Astrocyte (in vitro differentiated cells and primary cell): ENCODE measurements around the gene CFAP99. TPM values are rescaled to one million over a fixed set of nuclear protein-coding genes. Genes with fewer than 3 reads are reported as not detected.

Experiments used
- DNase-seq: peaks from one replicate; pipeline ENCODE4 v3.0.0-alpha.2; 2010; ENCODE audit warnings: low read depth
- FAIRE-seq: peaks from 2 replicates; lab custom pipeline; 2011; peaks lifted over from hg19 to GRCh38; lab: Jason Lieb, UNC
- H2AFZ ChIP-seq: 2 replicates; pipeline ENCODE4 v1.6.0; 2012; ENCODE audit warnings: low read depth, low read length, inconsistent platforms
- H3K27ac ChIP-seq: 2 replicates; pipeline ENCODE4 v1.5.1; 2011; ENCODE audit warnings: low read depth, low read length, inconsistent platforms
- H3K27me3 ChIP-seq: 2 replicates; pipeline ENCODE4 v1.6.0; 2011; ENCODE audit warnings: low read length, inconsistent platforms; ENCODE audit not compliant: insufficient read depth
- H3K36me3 ChIP-seq: 2 replicates; pipeline ENCODE4 v1.5.1; 2011; ENCODE audit warnings: low read length, inconsistent platforms; ENCODE audit not compliant: insufficient read depth
- H3K4me1 ChIP-seq: 2 replicates; pipeline ENCODE4 v1.5.1; 2011; ENCODE audit warnings: low read length, inconsistent platforms; ENCODE audit not compliant: insufficient read depth
- H3K4me2 ChIP-seq: 2 replicates; pipeline ENCODE4 v1.6.0; 2012; ENCODE audit warnings: low read length, inconsistent platforms
- H3K4me3 ChIP-seq: 2 replicates; pipeline ENCODE4 v1.5.1; 2011; ENCODE audit warnings: low read depth, mild to moderate bottlenecking, low read length, inconsistent platforms; ENCODE audit not compliant: insufficient read depth
- H3K79me2 ChIP-seq: 2 replicates; pipeline ENCODE4 v1.6.0; 2012; ENCODE audit warnings: mild to moderate bottlenecking, low read length, inconsistent platforms; ENCODE audit not compliant: insufficient read depth
- H3K9ac ChIP-seq: 2 replicates; pipeline ENCODE4 v1.6.0; 2012; ENCODE audit warnings: mild to moderate bottlenecking, low read length, inconsistent platforms
- H3K9me3 ChIP-seq: 2 replicates; pipeline ENCODE4 v1.5.1; 2012; ENCODE audit warnings: low read depth, mild to moderate bottlenecking, low read length, inconsistent platforms; ENCODE audit not compliant: insufficient read depth
- H4K20me1 ChIP-seq: 2 replicates; pipeline ENCODE4 v1.6.0; 2012; ENCODE audit warnings: low read length, inconsistent platforms; ENCODE audit not compliant: insufficient read depth
- H3K27ac Mint-ChIP-seq: one replicate; pipeline ENCODE4 v1.8.0; 2021; ENCODE audit warnings: mild to moderate bottlenecking, mixed read lengths; ENCODE audit not compliant: unreplicated experiment
- H3K27me3 Mint-ChIP-seq: one replicate; pipeline ENCODE4 v1.8.0; 2021; ENCODE audit warnings: low read depth, mixed read lengths; ENCODE audit not compliant: unreplicated experiment
- H3K36me3 Mint-ChIP-seq: one replicate; pipeline ENCODE4 v1.8.0; 2021; ENCODE audit warnings: low read depth, mixed read lengths; ENCODE audit not compliant: unreplicated experiment
- H3K4me1 Mint-ChIP-seq: one replicate; pipeline ENCODE4 v1.8.0; 2021; ENCODE audit warnings: low read depth, mixed read lengths; ENCODE audit not compliant: unreplicated experiment
- H3K4me3 Mint-ChIP-seq: one replicate; pipeline ENCODE4 v1.8.0; 2021; ENCODE audit warnings: mild to moderate bottlenecking, moderate library complexity, mixed read lengths; ENCODE audit not compliant: unreplicated experiment
- H3K9me3 Mint-ChIP-seq: one replicate; pipeline ENCODE4 v1.8.0; 2021; ENCODE audit warnings: mild to moderate bottlenecking, mixed read lengths; ENCODE audit not compliant: unreplicated experiment
- CTCF ChIP-seq: IDR thresholded peaks from 2 replicates; pipeline ENCODE4 v1.5.1; 2011; ENCODE audit warnings: low read depth, mild to moderate bottlenecking, inconsistent platforms, low read length, moderate library complexity; ENCODE audit not compliant: insufficient read depth
- EZH2 ChIP-seq: IDR thresholded peaks from 2 replicates; pipeline ENCODE4 v1.6.1; 2012; ENCODE audit warnings: mild to moderate bottlenecking, low read length, inconsistent platforms; ENCODE audit not compliant: insufficient read depth
- total RNA-seq: library from RNA; stranded (reverse); gene quantifications from 2 replicates; pipeline ENCODE4 v1.2.1, GENCODE V29; 2021

The CFAP99 gene
- total RNA-seq, 1 donor from 2014 or later, result not detected

GRCh38 chr4:2485956-2486355 is 67.2 kb downstream of the CFAP99 start:
- TF ChIP-seq EZH2, result no peak
- TF ChIP-seq CTCF, result no peak
- FAIRE-seq (no peak), DNase-seq (no peak)
- Mint-ChIP-seq H3K36me3 (peaks cover 22% of the 10 kb centered on the region), H3K4me1 (peaks cover 29% of the 10 kb centered on the region), H3K9me3 (no peaks in the 10 kb centered on the region), H3K4me3 (no peak overlapping the region), H3K27me3 (no peaks in the 10 kb centered on the region), H3K27ac (no peak overlapping the region)
- Histone ChIP-seq H3K4me3 (no peak overlapping the region), H3K4me1 (peaks cover 19% of the 10 kb centered on the region), H3K79me2 (peaks cover 99% of the 10 kb centered on the region), H3K9me3 (no peaks in the 10 kb centered on the region), H3K27ac (no peak overlapping the region), H3K9ac (no peak overlapping the region), H3K4me2 (no peak overlapping the region), H3K27me3 (no peaks in the 10 kb centered on the region), H2AFZ (no peak overlapping the region), H4K20me1 (peaks cover 95% of the 10 kb centered on the region), H3K36me3 (peaks cover 9% of the 10 kb centered on the region)

- H3K27me3 ChIP-seq, result no peaks in the 10 kb centered on the region
- peaks cover 97% of the 10 kb centered on the region for H3K79me2 ChIP-seq
- peaks cover 93% of the 10 kb centered on the region for H4K20me1 ChIP-seq
- Mint-ChIP-seq H3K36me3 (peaks cover 26% of the 10 kb centered on the region), H3K4me1 (peaks cover 31% of the 10 kb centered on the region), H3K9me3 (no peaks in the 10 kb centered on the region), H3K4me3 (no peak overlapping the region), H3K27me3 (no peaks in the 10 kb centered on the region), H3K27ac (no peak overlapping the region)
- peaks cover 19% of the 10 kb centered on the region for H3K4me1 ChIP-seq
- DNase-seq (no peak), FAIRE-seq (no peak)
- H3K36me3 ChIP-seq, result peaks cover 13% of the 10 kb centered on the region
- TF ChIP-seq EZH2, result no peak
- no peak for TF ChIP-seq CTCF
- no peak overlapping the region for H3K4me2 ChIP-seq
- no peaks in the 10 kb centered on the region for H3K9me3 ChIP-seq
- H2AFZ ChIP-seq, result no peak overlapping the region
- no peak overlapping the region for H3K27ac ChIP-seq
- H3K9ac ChIP-seq, result no peak overlapping the region
- no peak overlapping the region for H3K4me3 ChIP-seq
These were observed 68.2 kb downstream of the CFAP99 start for GRCh38 chr4:2486981-2487380.

GRCh38 chr4:2487632-2488031 is 68.9 kb downstream of the CFAP99 start:
- no peak for TF ChIP-seq CTCF
- TF ChIP-seq EZH2, result no peak
- no peak overlapping the region for H3K27ac Mint-ChIP-seq

More at GRCh38 chr4:2487632-2488031, 68.9 kb downstream of the CFAP99 start:
- Mint-ChIP-seq H3K36me3 (peaks cover 31% of the 10 kb centered on the region), H3K4me1 (peaks cover 29% of the 10 kb centered on the region), H3K27me3 (no peaks in the 10 kb centered on the region), H3K4me3 (no peak overlapping the region), H3K9me3 (no peaks in the 10 kb centered on the region)
- Histone ChIP-seq H3K4me3 (no peak overlapping the region), H3K36me3 (peaks cover 19% of the 10 kb centered on the region), H4K20me1 (peaks cover 92% of the 10 kb centered on the region), H3K27me3 (no peaks in the 10 kb centered on the region), H3K9me3 (no peaks in the 10 kb centered on the region), H3K9ac (no peak overlapping the region), H3K27ac (no peak overlapping the region), H2AFZ (no peak overlapping the region), H3K79me2 (peaks cover 97% of the 10 kb centered on the region), H3K4me2 (no peak overlapping the region), H3K4me1 (peaks cover 13% of the 10 kb centered on the region)
- no peak for FAIRE-seq
- no peak for DNase-seq
